ENCODE data around the gene KMT2E. TPM values are rescaled to one million over a fixed set of nuclear protein-coding genes. Genes with fewer than 3 reads are reported as not detected.

KMT2E gene
- total RNA-seq, 1 donor from 2014 or later = 97.0 TPM

GRCh38 chr7:105013221-105013815, 687 bp upstream of the KMT2E start:
- H3K36me3 ChIP-seq = no peaks in the 10 kb centered on the region
- no peaks in the 10 kb centered on the region for H3K27me3 ChIP-seq
- ATAC-seq (peak; percentile 84), DNase-seq (peak; percentile 98)
- peak; percentile 46 for TF ChIP-seq CTCF (IDR thresholded peaks at IDR 0.05)
- intact Hi-C loops (cut with DNase I) = no loop called here
- H3K27ac ChIP-seq = peak overlapping the region; percentile 100
- H3K9me3 ChIP-seq = no peaks in the 10 kb centered on the region
- H3K4me1 ChIP-seq = peaks cover 25% of the 10 kb centered on the region
- peak overlapping the region; percentile 89 for H3K4me3 ChIP-seq

DNA sequence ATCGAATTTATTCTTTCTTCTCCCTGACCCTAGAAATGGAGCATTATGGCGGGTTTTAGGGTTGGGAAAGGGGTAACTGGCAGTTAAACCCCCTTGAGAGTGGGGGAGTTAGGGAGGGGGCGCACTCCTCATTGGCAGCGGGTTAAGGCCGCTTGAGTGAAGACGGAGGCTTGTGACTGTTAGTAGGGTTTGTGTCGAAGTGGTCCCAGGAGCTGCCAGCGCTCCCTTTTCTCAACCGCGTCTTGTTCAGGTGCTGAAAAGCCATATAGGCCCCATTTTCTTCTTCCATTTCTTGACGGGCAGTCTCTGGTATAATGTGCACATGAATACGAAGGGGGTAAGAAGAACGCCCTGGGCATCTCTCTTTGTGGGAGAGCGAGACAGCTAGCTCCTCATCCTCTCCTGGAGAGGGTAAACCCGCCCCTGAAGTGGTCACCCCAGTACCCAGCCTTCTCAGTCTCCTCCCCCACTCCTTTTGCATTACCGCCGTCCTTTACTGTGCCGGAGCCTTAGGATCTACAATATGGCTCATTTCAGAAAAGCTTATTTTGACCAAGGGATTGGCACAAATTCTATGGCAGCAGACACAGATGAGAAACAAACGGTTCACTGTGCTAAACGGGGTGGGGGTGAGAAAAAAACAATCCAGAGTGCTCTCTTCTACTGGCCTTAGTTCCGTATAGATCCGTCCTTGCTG, 836 bp downstream of the KMT2E start:
- ATAC-seq (no peak), DNase-seq (peak; percentile 67)
- intact Hi-C loops (cut with DNase I) = no loop called here
- H3K4me3 ChIP-seq = peak overlapping the region; percentile 89
- no peak for TF ChIP-seq CTCF (IDR thresholded peaks at IDR 0.05)
- peak overlapping the region; percentile 100 for H3K27ac ChIP-seq
- no peaks in the 10 kb centered on the region for H3K36me3 ChIP-seq
- peaks cover 22% of the 10 kb centered on the region for H3K4me1 ChIP-seq
- no peaks in the 10 kb centered on the region for H3K27me3 ChIP-seq
- H3K9me3 ChIP-seq = no peaks in the 10 kb centered on the region

GRCh38 chr7:105015390-105015965, 1.5 kb downstream of the KMT2E start:
- intact Hi-C loops (cut with DNase I) = no loop called here
- no peak for DNase-seq

GRCh38 chr7:105016068-105016708, 2.2 kb downstream of the KMT2E start:
- peaks cover 32% of the 10 kb centered on the region for H3K4me1 ChIP-seq
- no peak for TF ChIP-seq CTCF (IDR thresholded peaks at IDR 0.05)
- no peaks in the 10 kb centered on the region for H3K9me3 ChIP-seq
- H3K36me3 ChIP-seq = no peaks in the 10 kb centered on the region
- no peaks in the 10 kb centered on the region for H3K27me3 ChIP-seq
- intact Hi-C loops (cut with DNase I) = no loop called here
- peak overlapping the region; percentile 89 for H3K4me3 ChIP-seq
- DNase-seq (no peak), ATAC-seq (no peak)
- H3K27ac ChIP-seq = peak overlapping the region; percentile 100

More at GRCh38 chr7:105015390-105015965, 1.5 kb downstream of the KMT2E start:
- peak overlapping the region; percentile 100 for H3K27ac ChIP-seq
- H3K4me1 ChIP-seq = peaks cover 25% of the 10 kb centered on the region
- ATAC-seq = no peak
- no peaks in the 10 kb centered on the region for H3K9me3 ChIP-seq
- H3K36me3 ChIP-seq = no peaks in the 10 kb centered on the region
- H3K27me3 ChIP-seq = no peaks in the 10 kb centered on the region
- TF ChIP-seq CTCF (IDR thresholded peaks at IDR 0.05) = no peak
- H3K4me3 ChIP-seq = peak overlapping the region; percentile 89

DNA sequence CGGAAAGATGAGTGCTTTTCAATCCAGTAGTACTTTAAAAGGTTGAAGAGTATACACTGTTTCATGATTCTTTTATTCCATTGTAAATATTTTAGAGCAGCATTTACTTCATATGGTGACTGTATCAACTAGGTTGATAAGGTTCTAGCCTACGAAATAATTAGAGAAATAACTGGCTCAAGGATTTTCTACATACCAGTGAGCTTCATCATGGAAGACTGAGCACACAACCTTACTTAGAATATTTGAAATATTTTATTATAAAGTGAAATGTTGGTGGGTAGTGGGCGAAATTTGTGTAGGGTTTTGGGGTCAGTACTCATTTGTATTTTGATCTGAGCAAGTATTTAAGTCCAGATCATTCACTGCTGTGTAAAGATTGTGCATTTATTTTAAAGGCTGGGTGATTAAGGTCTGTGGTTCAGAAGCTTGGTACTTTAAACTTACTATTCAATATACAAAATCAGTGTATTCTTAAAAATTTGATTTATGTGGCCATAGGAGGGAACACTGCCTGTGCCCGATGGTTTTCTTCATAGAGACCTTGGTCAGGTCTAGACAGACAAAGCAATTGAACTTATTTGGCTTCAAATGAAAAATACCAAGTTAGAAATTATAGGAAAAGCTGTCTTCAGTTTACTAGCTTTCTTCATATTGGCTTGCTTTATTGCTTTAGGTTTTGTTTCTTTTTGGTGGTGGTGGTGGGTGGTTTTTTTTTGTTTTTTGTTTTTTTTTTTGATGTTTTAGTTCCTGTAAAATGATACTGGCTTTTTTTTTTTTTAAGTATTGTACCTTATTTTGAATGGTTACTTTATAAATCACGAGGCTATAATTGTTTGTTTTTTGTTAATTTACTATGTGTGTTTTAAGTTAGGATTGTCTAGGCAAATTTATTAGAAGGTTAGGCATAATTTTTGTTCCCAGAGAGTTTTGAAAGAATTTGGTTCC, 3.0 kb downstream of the KMT2E start:
- peak overlapping the region; percentile 89 for H3K4me3 ChIP-seq
- H3K36me3 ChIP-seq = no peaks in the 10 kb centered on the region
- no peak for ATAC-seq
- H3K27ac ChIP-seq = peak overlapping the region; percentile 100
- peaks cover 40% of the 10 kb centered on the region for H3K4me1 ChIP-seq
- intact Hi-C loops (cut with DNase I) = no loop called here
- no peak for DNase-seq
- H3K27me3 ChIP-seq = no peaks in the 10 kb centered on the region
- no peaks in the 10 kb centered on the region for H3K9me3 ChIP-seq
- TF ChIP-seq CTCF (IDR thresholded peaks at IDR 0.05) = no peak

Data from upper lobe of right lung (tissue), 1 donor.